ENCODE measurements around the gene ALDH1B1.

Gene ALDH1B1

GRCh38 chr9:38437193-38437823, 44.8 kb downstream of the ALDH1B1 start:
- no peak for DNase-seq (ENCODE audit: low read depth in 2 of 3, low spot score in 1 of 3)

- no peak for DNase-seq (ENCODE audit: low read depth in 2 of 3, low spot score in 1 of 3)
Measured at GRCh38 chr9:38439291-38439915, 46.9 kb downstream of the ALDH1B1 start.

DNA sequence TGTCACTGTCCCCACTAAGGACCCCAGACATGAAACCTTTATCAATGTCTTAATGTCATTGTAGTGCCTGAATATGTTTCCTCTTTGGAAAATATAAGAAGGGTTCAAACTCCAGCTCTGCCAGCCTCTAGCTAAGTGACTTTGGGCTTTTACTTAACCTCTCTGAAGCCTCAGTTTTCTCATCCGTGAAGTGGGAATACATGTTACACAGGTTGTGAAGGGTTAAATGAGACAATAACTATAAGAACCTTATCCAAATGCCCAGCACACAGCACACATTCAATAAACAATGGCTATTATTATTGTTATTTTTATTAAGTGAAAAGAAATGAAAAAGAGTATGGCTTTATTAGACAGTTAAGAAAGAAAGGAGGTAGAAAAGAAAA, 47.4 kb downstream of the ALDH1B1 start:
- no peak for DNase-seq (ENCODE audit: low read depth in 2 of 3, low spot score in 1 of 3)

DNA sequence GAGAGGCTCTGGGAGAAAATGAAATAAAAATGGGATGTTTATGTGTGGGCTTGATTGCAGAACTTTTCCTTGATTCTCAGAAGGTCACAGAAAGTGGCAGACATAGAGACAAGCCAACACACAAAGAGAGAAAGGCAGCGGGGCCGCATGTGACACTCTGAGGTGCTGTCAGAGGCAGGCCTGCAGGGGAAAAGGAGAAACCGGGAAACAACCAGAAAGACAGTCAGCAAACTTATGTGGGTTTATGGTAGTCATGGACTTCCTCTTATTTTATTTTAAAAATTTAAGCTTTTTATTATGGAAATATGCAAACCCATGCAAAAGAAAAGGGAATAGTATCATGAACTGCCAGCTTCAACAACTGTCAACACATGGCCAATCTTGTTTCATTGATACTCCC, 48.0 kb downstream of the ALDH1B1 start:
- no peak for DNase-seq (ENCODE audit: low read depth in 2 of 3, low spot score in 1 of 3)

DNA sequence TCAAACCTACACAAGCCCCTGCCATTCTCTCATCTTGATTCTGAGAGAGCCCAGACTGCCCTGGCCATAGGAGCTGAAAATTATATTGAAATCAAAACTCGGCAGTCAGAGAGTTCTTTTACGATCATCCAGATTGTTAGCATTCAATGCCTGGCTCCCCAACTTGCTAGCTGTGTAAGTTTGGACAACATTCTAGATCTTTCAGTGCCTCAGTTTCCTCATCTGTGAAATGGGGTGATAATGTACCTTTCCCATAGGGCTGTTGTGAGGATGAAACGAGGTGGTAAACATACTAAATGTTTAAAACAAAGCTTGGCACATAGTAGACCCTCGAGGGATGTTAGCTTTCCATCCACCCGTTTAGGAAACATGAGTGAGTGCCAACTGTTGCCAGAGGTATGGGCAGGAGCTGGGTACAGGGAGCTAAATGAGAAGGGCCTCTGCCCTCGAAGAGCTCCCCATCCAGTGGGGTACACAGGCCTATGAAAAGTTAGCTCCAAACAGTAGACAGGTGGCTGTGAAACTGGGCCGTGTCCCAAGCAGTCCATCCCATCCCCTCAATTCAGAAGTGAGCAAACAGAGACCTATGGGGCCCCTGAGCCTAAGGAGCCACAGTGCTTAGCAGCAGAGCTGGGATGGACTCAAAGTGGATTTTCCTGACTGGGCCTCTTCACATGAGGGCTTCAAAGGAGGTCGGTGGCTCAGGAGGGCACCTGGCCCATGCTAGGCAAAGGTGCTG, 49.0 kb downstream of the ALDH1B1 start:
- no peak for DNase-seq (ENCODE audit: low read depth in 2 of 3, low spot score in 1 of 3)

DNA sequence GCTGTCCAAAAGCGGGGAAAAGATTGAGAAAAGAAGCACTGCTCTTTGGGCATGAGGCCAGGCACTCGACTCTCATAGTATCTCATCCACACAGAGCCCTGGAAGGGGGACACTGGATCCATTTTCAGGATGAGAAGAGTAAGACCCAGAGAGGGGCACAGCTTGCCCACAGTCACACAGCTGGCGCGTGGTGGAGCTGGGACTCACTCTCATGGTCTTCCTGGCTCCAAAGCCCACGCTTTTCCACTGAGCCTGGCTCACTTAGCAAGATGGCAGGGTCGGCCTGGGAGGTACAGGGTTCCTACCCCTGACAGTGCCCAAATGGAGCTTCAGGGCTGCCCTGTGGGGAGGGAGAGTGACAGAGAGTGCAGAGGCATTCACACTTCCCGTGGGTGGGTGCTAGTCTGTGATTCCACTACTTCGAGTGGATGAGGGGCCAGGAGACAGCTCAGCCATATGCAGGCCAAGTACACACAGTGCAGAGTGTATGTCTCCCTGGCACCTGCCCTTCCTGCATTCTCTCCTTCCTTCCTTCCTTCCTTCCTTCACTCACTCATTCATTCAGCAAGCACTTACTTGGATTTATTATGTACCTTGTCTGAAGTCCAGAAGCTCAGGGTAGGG, 50.1 kb downstream of the ALDH1B1 start:
- DNase-seq (ENCODE audit: low read depth in 2 of 3, low spot score in 1 of 3): no peak

- no peak for DNase-seq (ENCODE audit: low read depth in 2 of 3, low spot score in 1 of 3)
Measured at GRCh38 chr9:38443181-38443580, 50.7 kb downstream of the ALDH1B1 start.

- no peak for DNase-seq (ENCODE audit: low read depth in 2 of 3, low spot score in 1 of 3)
Measured at GRCh38 chr9:38443597-38443996, 51.1 kb downstream of the ALDH1B1 start.

- DNase-seq (ENCODE audit: low read depth in 2 of 3, low spot score in 1 of 3): no peak
Measured at GRCh38 chr9:38445154-38446043, 52.9 kb downstream of the ALDH1B1 start.

GRCh38 chr9:38447703-38448102, 55.2 kb downstream of the ALDH1B1 start:
- no peak for DNase-seq (ENCODE audit: low read depth in 2 of 3, low spot score in 1 of 3)
